PC-3 (cell line): ENCODE data around the gene TXNDC16. TPM values are rescaled to one million over a fixed set of nuclear protein-coding genes. Genes with fewer than 3 reads are reported as not detected.
A peak's percentile ranks its signal among the peaks of the same experiment; 100 is the strongest.

ENCODE experiments used
- ATAC-seq: fragments of 200-7000 bp; cut with Tn5 transposase; 2 replicates; pipeline ENCODE4 v1.9.1; 2020; ENCODE audit warnings: mild to moderate bottlenecking, moderate library complexity
- BruUV-seq: library from RNA; stranded (reverse); fragments of 400-500 nt; replicated peaks from 2 replicates; lab custom pipeline; 2021; lab: Mats Ljungman, UMichigan
- CTCF ChIA-PET: fragments of 300-600 bp; sonication (Branson Sonifier 250); formaldehyde crosslinking; loops from one replicate; lab custom pipeline; 2022; ENCODE audit warnings: antibody characterized with exemption; lab: Charles Lee
- POLR2A ChIA-PET: fragments of 300-600 bp; sonication (Branson Sonifier 250); formaldehyde crosslinking; loops from one replicate; lab custom pipeline; 2022; ENCODE audit warnings: antibody characterized with exemption; ENCODE audit not compliant: unreplicated experiment; lab: Charles Lee
- DNase-seq: peaks from one replicate; pipeline ENCODE4 v3.0.0-alpha.2; 2015
- H2AFZ ChIP-seq: fragments of 300-600 bp; sonication (generic); 2 replicates; pipeline ENCODE4 v1.6.0; 2016; ENCODE audit warnings: antibody characterized with exemption, low read length
- H3F3A ChIP-seq: fragments of 300-600 bp; sonication (generic); one replicate; pipeline ENCODE4 v1.6.0; 2017; ENCODE audit warnings: antibody characterized with exemption, low read length, control low read depth, mild to moderate bottlenecking; ENCODE audit not compliant: unreplicated experiment
- H3K27ac ChIP-seq: fragments of 300-600 bp; sonication (generic); 2 replicates; pipeline ENCODE4 v1.5.1; 2016; ENCODE audit warnings: mild to moderate bottlenecking, low read length
- H3K27me3 ChIP-seq: fragments of 300-600 bp; sonication (generic); 2 replicates; pipeline ENCODE4 v1.6.1; 2016; ENCODE audit warnings: low read length, mixed read lengths
- H3K36me3 ChIP-seq: fragments of 300-600 bp; sonication (generic); 2 replicates; pipeline ENCODE4 v1.6.1; 2016; ENCODE audit warnings: low read depth, mixed run types, low read length, mixed read lengths
- H3K4me1 ChIP-seq: fragments of 300-600 bp; sonication (generic); 2 replicates; pipeline ENCODE4 v1.5.1; 2016; ENCODE audit warnings: low read length; ENCODE audit not compliant: insufficient read depth
- H3K4me2 ChIP-seq: fragments of 300-600 bp; sonication (generic); 2 replicates; pipeline ENCODE4 v1.6.0; 2016; ENCODE audit warnings: low read length
- H3K4me3 ChIP-seq: fragments of 300-600 bp; sonication (generic); 2 replicates; pipeline ENCODE4 v1.5.1; 2016; ENCODE audit warnings: mild to moderate bottlenecking, low read length, mixed read lengths
- H3K79me2 ChIP-seq: fragments of 300-600 bp; sonication (generic); 2 replicates; pipeline ENCODE4 v1.6.1; 2017; ENCODE audit warnings: low read length, mixed read lengths
- H3K9ac ChIP-seq: fragments of 300-600 bp; sonication (generic); 2 replicates; pipeline ENCODE4 v1.6.0; 2016; ENCODE audit warnings: mild to moderate bottlenecking, low read length
- H3K9me2 ChIP-seq: fragments of 300-600 bp; sonication (generic); replicated peaks from 2 replicates; pipeline ENCODE4 v1.6.1; 2016; ENCODE audit warnings: mixed run types, low read length, mixed read lengths
- H3K9me3 ChIP-seq: fragments of 300-600 bp; sonication (generic); 2 replicates; pipeline ENCODE4 v1.6.1; 2016; ENCODE audit warnings: low read length, mixed read lengths
- H4K20me1 ChIP-seq: fragments of 300-600 bp; sonication (generic); 2 replicates; pipeline ENCODE4 v1.6.1; 2016; ENCODE audit warnings: low read length, mixed read lengths
- CTCF ChIP-seq: fragments of 300-600 bp; sonication (generic); conservative IDR thresholded peaks from 2 replicates; pipeline ENCODE4 v1.5.1; 2017; ENCODE audit warnings: antibody characterized with exemption, low read depth, mild to moderate bottlenecking, low read length
- EZH2 ChIP-seq: fragments of 300-600 bp; sonication (generic); IDR thresholded peaks from one replicate; pipeline ENCODE4 v1.6.1; 2017; ENCODE audit warnings: antibody characterized with exemption, mild to moderate bottlenecking, low read length; ENCODE audit not compliant: unreplicated experiment
- EZH2phosphoT487 ChIP-seq: fragments of 300-600 bp; sonication (generic); IDR thresholded peaks from 2 replicates; pipeline ENCODE4 v1.6.1; 2018; ENCODE audit warnings: mild to moderate bottlenecking, antibody characterized with exemption, low read length, borderline replicate concordance
- intact Hi-C: fragments of 100-400 bp; cut with micrococcal nuclease; formaldehyde crosslinking; loops from 2 replicates; pipeline ENCODE4 v1.9.0; 2023
- total RNA-seq: library from RNA; depleted of rRNA; stranded (reverse); fragments of >200 nt; gene quantifications from 2 replicates; pipeline ENCODE4 v1.2.3, GENCODE V29; 2014

TXNDC16 gene
- total RNA-seq, 1 experiment from 2014 or later, result 4.0 TPM

GRCh38 chr14:52563120-52563519 lies 10.8 kb upstream of the TXNDC16 start:
- H2AFZ ChIP-seq, result no peak overlapping the region
- intact Hi-C loops, result no loop called here
- POLR2A ChIA-PET, result interaction anchor here (0.6 to 0.7 kb wide), 2 partner anchors 132 to 1030 kb away, joined by 3 to 5 read pairs; partner anchors contain the start of gene ERO1A
- no TSS peak for BruUV-seq
- H3F3A ChIP-seq, result no peaks in the 10 kb centered on the region
- H3K36me3 ChIP-seq, result no peaks in the 10 kb centered on the region
- CTCF ChIA-PET, result no interaction called here
- H3K27me3 ChIP-seq, result no peaks in the 10 kb centered on the region
- no peaks in the 10 kb centered on the region for H3K79me2 ChIP-seq
- ATAC-seq (peak; percentile 100), DNase-seq (peak; percentile 60)
- no peak for TF ChIP-seq EZH2
- TF ChIP-seq CTCF, result no peak
- no peak for TF ChIP-seq EZH2phosphoT487
- H3K27ac ChIP-seq, result no peak overlapping the region
- H3K9ac ChIP-seq, result no peak overlapping the region
- no peak overlapping the region for H3K4me3 ChIP-seq
- peaks cover 4% of the 10 kb centered on the region; the same call in 1 of the 2 replicates for H3K4me1 ChIP-seq
- H3K4me2 ChIP-seq, result no peak overlapping the region
- no peaks in the 10 kb centered on the region for H3K9me2 ChIP-seq
- no peaks in the 10 kb centered on the region for H3K9me3 ChIP-seq
- no peaks in the 10 kb centered on the region for H4K20me1 ChIP-seq

- intact Hi-C loops, result loop anchor here (10.0 kb wide), 3 partner anchors 264 to 746 kb away; partner anchors contain the start of gene FERMT2
- H3K9me3 ChIP-seq, result no peaks in the 10 kb centered on the region
- H3K36me3 ChIP-seq, result no peaks in the 10 kb centered on the region
- no peak overlapping the region for H3K4me3 ChIP-seq
- ChIA-PET CTCF (no interaction called here), POLR2A (no interaction called here)
- no TSS peak for BruUV-seq
- H3K4me2 ChIP-seq, result no peak overlapping the region
- no peak overlapping the region for H2AFZ ChIP-seq
- DNase-seq, result no peak
- H3K27ac ChIP-seq, result no peak overlapping the region
- no peak overlapping the region for H3K9ac ChIP-seq
- H3K9me2 ChIP-seq, result no peaks in the 10 kb centered on the region
- no peaks in the 10 kb centered on the region for H4K20me1 ChIP-seq
- H3K4me1 ChIP-seq, result peaks cover 13% of the 10 kb centered on the region
- H3K79me2 ChIP-seq, result no peaks in the 10 kb centered on the region
- no peaks in the 10 kb centered on the region for H3F3A ChIP-seq
- TF ChIP-seq CTCF (no peak), EZH2phosphoT487 (no peak), EZH2 (no peak)
- no peaks in the 10 kb centered on the region for H3K27me3 ChIP-seq
- ATAC-seq, result no peak
Measured at GRCh38 chr14:52558688-52559087, 6.4 kb upstream of the TXNDC16 start.
